ENCODE results near the gene NFYC. TPM values are rescaled to one million over a fixed set of nuclear protein-coding genes. Genes with fewer than 3 reads are reported as not detected.

The NFYC gene
- polyA plus RNA-seq, 1 donor: 66.0 TPM

GRCh38 chr1:40781608-40781971, 90.1 kb downstream of the NFYC start:
- WGBS (ENCODE audit: insufficient coverage, low lambda C conversion rate): no CpG with 5 or more reads among the region's 2 CpGs
- Histone ChIP-seq H3K27ac (ENCODE audit: low read length) (no peak overlapping the region), H3K27me3 (ENCODE audit: control insufficient read depth, insufficient read depth, low read length) (peaks cover 35% of the 10 kb centered on the region), H3K36me3 (ENCODE audit: control insufficient read depth, insufficient read depth, low read length) (peaks cover 2% of the 10 kb centered on the region), H3K9me3 (ENCODE audit: control insufficient read depth, low read depth, low read length) (peaks cover 3% of the 10 kb centered on the region), H3K4me3 (ENCODE audit: low read length) (no peak overlapping the region), H3K4me1 (ENCODE audit: control insufficient read depth, insufficient read depth, low read length) (peaks cover 8% of the 10 kb centered on the region)
- no peak for DNase-seq

- no peak overlapping the region for H3K27ac ChIP-seq (ENCODE audit: low read length)
- peaks cover 35% of the 10 kb centered on the region for H3K27me3 ChIP-seq (ENCODE audit: control insufficient read depth, insufficient read depth, low read length)
- no CpG with 5 or more reads among the region's 20 CpGs for WGBS (ENCODE audit: insufficient coverage, low lambda C conversion rate)
- DNase-seq: peak in 1 of 2 donors; percentile 47
- H3K9me3 ChIP-seq (ENCODE audit: control insufficient read depth, low read depth, low read length): no peaks in the 10 kb centered on the region
- H3K4me3 ChIP-seq (ENCODE audit: low read length): no peak overlapping the region
- H3K4me1 ChIP-seq (ENCODE audit: control insufficient read depth, insufficient read depth, low read length): peaks cover 8% of the 10 kb centered on the region
- H3K36me3 ChIP-seq (ENCODE audit: control insufficient read depth, insufficient read depth, low read length): peaks cover 2% of the 10 kb centered on the region
Observed at GRCh38 chr1:40782371-40782956, 91.0 kb downstream of the NFYC start.

GRCh38 chr1:40783001-40783905, 91.7 kb downstream of the NFYC start, which contains the start of gene KCNQ4:
KCNQ4 (plus strand) TSS chr1:40783787; CDS start chr1:40784094, 307 bp downstream.
- peak in 1 of 2 donors; percentile 44 for DNase-seq
- Histone ChIP-seq H3K4me3 (ENCODE audit: low read length) (peak within 1 kb of the TSS; percentile 30), H3K27me3 (ENCODE audit: control insufficient read depth, insufficient read depth, low read length) (peaks cover 35% of the 10 kb centered on the region), H3K27ac (ENCODE audit: low read length) (no peak within 1 kb of the TSS), H3K36me3 (ENCODE audit: control insufficient read depth, insufficient read depth, low read length) (peaks cover 2% of the 10 kb centered on the region), H3K4me1 (ENCODE audit: control insufficient read depth, insufficient read depth, low read length) (peaks cover 8% of the 10 kb centered on the region), H3K9me3 (ENCODE audit: control insufficient read depth, low read depth, low read length) (no peaks in the 10 kb centered on the region)
- no CpG with 5 or more reads among the region's 73 CpGs for WGBS (ENCODE audit: insufficient coverage, low lambda C conversion rate)

GRCh38 chr1:40784141-40784770, 92.8 kb downstream of the NFYC start:
- no peak overlapping the region for H3K27ac ChIP-seq (ENCODE audit: low read length)
- DNase-seq: no peak
- no peaks in the 10 kb centered on the region for H3K9me3 ChIP-seq (ENCODE audit: control insufficient read depth, low read depth, low read length)
- H3K36me3 ChIP-seq (ENCODE audit: control insufficient read depth, insufficient read depth, low read length): no peaks in the 10 kb centered on the region
- peaks cover 8% of the 10 kb centered on the region for H3K4me1 ChIP-seq (ENCODE audit: control insufficient read depth, insufficient read depth, low read length)
- H3K27me3 ChIP-seq (ENCODE audit: control insufficient read depth, insufficient read depth, low read length): peaks cover 35% of the 10 kb centered on the region
- no CpG with 5 or more reads among the region's 63 CpGs for WGBS (ENCODE audit: insufficient coverage, low lambda C conversion rate)
- H3K4me3 ChIP-seq (ENCODE audit: low read length): peak overlapping the region; percentile 18

- peaks cover 35% of the 10 kb centered on the region for H3K27me3 ChIP-seq (ENCODE audit: control insufficient read depth, insufficient read depth, low read length)
- peak overlapping the region; percentile 18 for H3K4me3 ChIP-seq (ENCODE audit: low read length)
- no peaks in the 10 kb centered on the region for H3K36me3 ChIP-seq (ENCODE audit: control insufficient read depth, insufficient read depth, low read length)
- no peaks in the 10 kb centered on the region for H3K9me3 ChIP-seq (ENCODE audit: control insufficient read depth, low read depth, low read length)
- no peak overlapping the region for H3K27ac ChIP-seq (ENCODE audit: low read length)
- no peak for DNase-seq
- no CpG with 5 or more reads among the region's 10 CpGs for WGBS (ENCODE audit: insufficient coverage, low lambda C conversion rate)
- H3K4me1 ChIP-seq (ENCODE audit: control insufficient read depth, insufficient read depth, low read length): peaks cover 8% of the 10 kb centered on the region
Observed at GRCh38 chr1:40784771-40785151, 93.3 kb downstream of the NFYC start.

GRCh38 chr1:40785446-40785845, 93.9 kb downstream of the NFYC start:
- H3K4me1 ChIP-seq (ENCODE audit: control insufficient read depth, insufficient read depth, low read length): peaks cover 8% of the 10 kb centered on the region
- no peak for DNase-seq
- peaks cover 35% of the 10 kb centered on the region for H3K27me3 ChIP-seq (ENCODE audit: control insufficient read depth, insufficient read depth, low read length)
- no peak overlapping the region for H3K4me3 ChIP-seq (ENCODE audit: low read length)
- no peak overlapping the region for H3K27ac ChIP-seq (ENCODE audit: low read length)
- H3K36me3 ChIP-seq (ENCODE audit: control insufficient read depth, insufficient read depth, low read length): no peaks in the 10 kb centered on the region
- H3K9me3 ChIP-seq (ENCODE audit: control insufficient read depth, low read depth, low read length): no peaks in the 10 kb centered on the region
- WGBS (ENCODE audit: insufficient coverage, low lambda C conversion rate): 100% methylated on average over 1 of the region's 7 CpGs

- peaks cover 8% of the 10 kb centered on the region for H3K4me1 ChIP-seq (ENCODE audit: control insufficient read depth, insufficient read depth, low read length)
- H3K9me3 ChIP-seq (ENCODE audit: control insufficient read depth, low read depth, low read length): no peaks in the 10 kb centered on the region
- peaks cover 35% of the 10 kb centered on the region for H3K27me3 ChIP-seq (ENCODE audit: control insufficient read depth, insufficient read depth, low read length)
- no peak overlapping the region for H3K27ac ChIP-seq (ENCODE audit: low read length)
- no peaks in the 10 kb centered on the region for H3K36me3 ChIP-seq (ENCODE audit: control insufficient read depth, insufficient read depth, low read length)
- DNase-seq: no peak
- no CpG with 5 or more reads among the region's 9 CpGs for WGBS (ENCODE audit: insufficient coverage, low lambda C conversion rate)
- H3K4me3 ChIP-seq (ENCODE audit: low read length): no peak overlapping the region
Observed at GRCh38 chr1:40786171-40786994, 94.9 kb downstream of the NFYC start.

- no CpG with 5 or more reads among the region's 9 CpGs for WGBS (ENCODE audit: insufficient coverage, low lambda C conversion rate)
Observed at GRCh38 chr1:40786995-40787705, 95.6 kb downstream of the NFYC start.

GRCh38 chr1:40787737-40788560, 96.4 kb downstream of the NFYC start:
- WGBS (ENCODE audit: insufficient coverage, low lambda C conversion rate): no CpG with 5 or more reads among the region's 19 CpGs
- H3K27me3 ChIP-seq (ENCODE audit: control insufficient read depth, insufficient read depth, low read length): peaks cover 21% of the 10 kb centered on the region
- no peak overlapping the region for H3K27ac ChIP-seq (ENCODE audit: low read length)
- H3K4me3 ChIP-seq (ENCODE audit: low read length): no peak overlapping the region
- DNase-seq: no peak
- peaks cover 4% of the 10 kb centered on the region for H3K4me1 ChIP-seq (ENCODE audit: control insufficient read depth, insufficient read depth, low read length)
- H3K9me3 ChIP-seq (ENCODE audit: control insufficient read depth, low read depth, low read length): no peaks in the 10 kb centered on the region
- H3K36me3 ChIP-seq (ENCODE audit: control insufficient read depth, insufficient read depth, low read length): no peaks in the 10 kb centered on the region

More at GRCh38 chr1:40786995-40787705, 95.6 kb downstream of the NFYC start:
- H3K36me3 ChIP-seq (ENCODE audit: control insufficient read depth, insufficient read depth, low read length): no peaks in the 10 kb centered on the region
- H3K27ac ChIP-seq (ENCODE audit: low read length): no peak overlapping the region
- no peak for DNase-seq
- peaks cover 29% of the 10 kb centered on the region for H3K27me3 ChIP-seq (ENCODE audit: control insufficient read depth, insufficient read depth, low read length)
- peaks cover 8% of the 10 kb centered on the region for H3K4me1 ChIP-seq (ENCODE audit: control insufficient read depth, insufficient read depth, low read length)
- H3K4me3 ChIP-seq (ENCODE audit: low read length): no peak overlapping the region
- no peaks in the 10 kb centered on the region for H3K9me3 ChIP-seq (ENCODE audit: control insufficient read depth, low read depth, low read length)

Measured in large intestine (tissue), 3 donors.